NCI-H2227 (cell line): ENCODE measurements around the gene VDAC2.
A peak's percentile ranks its signal among the peaks of the same experiment; 100 is the strongest.
"Not testable (repeated sequence)": the region's sequence is repeated elsewhere in the genome, so short reads cannot be mapped to it uniquely, and the experiment has no call there.

Experiments
- DNase-seq: peaks from one replicate; lab custom pipeline; 2025; ENCODE audit not compliant: unreplicated experiment; lab: John Stamatoyannopoulos, UW

VDAC2 gene

DNA sequence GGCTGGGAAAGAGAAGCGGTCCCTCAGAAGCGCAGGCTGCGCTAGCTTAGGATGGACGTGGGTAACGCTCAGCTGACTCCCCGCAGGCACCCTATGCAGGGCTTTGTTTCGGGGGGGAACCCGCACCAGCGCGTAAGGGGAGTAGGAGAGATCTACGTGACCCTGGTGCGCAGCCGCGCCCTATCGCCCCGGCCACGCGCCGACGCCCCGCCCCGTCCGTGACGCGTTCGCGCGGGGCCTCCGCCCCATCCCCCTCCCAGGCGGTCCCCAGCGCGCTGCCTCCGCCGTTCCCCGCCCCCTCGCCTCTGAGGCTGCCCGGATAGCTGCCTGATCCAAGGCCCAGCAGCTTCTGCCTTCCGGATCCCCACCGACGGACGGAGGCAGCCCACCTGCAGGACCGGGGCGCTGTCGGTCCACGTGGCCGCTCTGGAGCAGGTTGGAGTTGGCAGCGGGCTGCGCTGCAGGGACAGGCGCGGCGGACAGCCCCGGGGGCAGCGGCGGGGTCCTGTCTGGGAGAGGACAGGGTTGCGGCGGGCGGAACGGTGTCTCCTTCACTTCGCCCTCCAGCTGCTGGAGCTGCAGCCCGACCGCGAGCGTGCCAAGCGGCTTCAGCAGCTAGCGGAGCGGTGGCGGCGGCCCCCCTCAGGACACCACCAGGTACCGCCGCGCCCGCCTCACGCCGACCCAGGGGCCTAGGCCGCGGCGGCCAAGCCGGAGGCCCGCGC is at the start of gene VDAC2:
TSS of gene VDAC2 (plus strand) at position 515 of the 725 bp plus-strand sequence. CDS start 363 bp downstream, outside the sequence.
- DNase-seq = peak; percentile 87

GRCh38 chr10:75165684-75166622 is 44.6 kb upstream of the VDAC2 start:
- DNase-seq = no peak

GRCh38 chr10:75166623-75166972 is 44.0 kb upstream of the VDAC2 start:
- DNase-seq = no peak

GRCh38 chr10:75168275-75168674 is 42.3 kb upstream of the VDAC2 start:
- no peak for DNase-seq

DNA sequence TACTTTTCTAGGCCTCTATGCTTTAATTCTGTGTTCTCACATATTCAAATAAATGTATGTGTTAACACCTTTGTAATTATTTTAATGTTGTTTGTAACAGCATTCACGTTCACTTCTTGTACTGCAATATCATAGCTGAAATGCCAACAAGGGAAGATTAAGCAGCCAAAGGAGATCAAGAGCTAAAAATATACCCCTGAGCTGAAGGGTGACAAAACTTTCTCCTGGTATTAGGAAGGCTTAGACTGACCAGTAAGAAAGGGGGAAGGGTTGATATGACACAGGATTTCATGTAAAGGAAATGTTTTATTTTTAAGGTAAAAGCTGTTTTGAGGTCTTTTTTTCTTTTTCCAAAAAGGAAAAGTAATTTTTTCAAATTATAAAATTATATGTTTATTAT is 40.4 kb upstream of the VDAC2 start:
- no peak for DNase-seq

DNA sequence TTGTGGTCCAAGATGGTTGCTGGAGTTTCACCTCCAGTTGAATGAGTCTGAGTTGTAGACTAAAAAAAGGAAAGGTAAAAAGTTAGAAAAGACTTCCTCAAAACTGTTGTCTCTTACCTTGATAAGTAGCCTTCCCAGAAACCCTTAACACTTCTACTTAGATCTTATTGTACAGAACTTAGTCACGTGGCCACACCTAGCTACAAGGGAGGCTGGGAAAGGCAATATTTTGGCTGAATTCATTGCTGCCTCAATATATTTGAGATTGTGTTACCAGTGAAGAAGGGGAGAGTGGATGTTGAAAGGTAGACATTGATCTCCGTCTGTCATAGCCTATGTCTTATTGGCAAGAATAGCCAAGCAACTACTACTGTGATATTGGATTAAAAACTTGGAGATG is 35.5 kb upstream of the VDAC2 start:
- DNase-seq = no peak

- DNase-seq = no peak
These were observed 34.5 kb upstream of the VDAC2 start for GRCh38 chr10:75176046-75176445.

- DNase-seq = no peak
These were observed 33.9 kb upstream of the VDAC2 start for GRCh38 chr10:75176736-75177135.

DNA sequence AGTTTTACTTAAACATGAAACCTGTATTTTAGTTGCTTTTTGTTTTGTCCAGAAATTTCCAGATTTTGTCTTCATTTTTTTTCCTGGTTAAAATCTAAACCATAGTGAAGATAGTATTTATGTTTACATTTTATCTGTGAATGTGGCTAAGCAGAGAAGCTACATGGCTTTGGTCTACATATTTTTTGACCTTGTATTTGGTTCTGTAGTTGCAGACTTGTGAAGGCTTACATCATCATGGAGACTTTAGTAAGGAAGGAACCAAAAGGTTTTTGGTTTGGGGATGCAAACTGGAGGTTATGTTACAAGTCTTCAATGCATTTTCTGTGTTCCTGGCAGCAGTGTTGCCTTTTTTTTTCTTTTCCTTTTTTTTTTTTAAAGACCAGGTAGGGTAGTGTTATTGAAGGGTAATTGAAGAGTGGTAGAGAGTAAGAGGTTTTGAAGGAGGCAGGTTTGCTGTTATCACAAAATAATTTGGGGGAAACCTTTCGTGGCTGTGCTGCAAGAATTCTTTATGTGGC is 30.9 kb upstream of the VDAC2 start:
- DNase-seq = no peak

DNA sequence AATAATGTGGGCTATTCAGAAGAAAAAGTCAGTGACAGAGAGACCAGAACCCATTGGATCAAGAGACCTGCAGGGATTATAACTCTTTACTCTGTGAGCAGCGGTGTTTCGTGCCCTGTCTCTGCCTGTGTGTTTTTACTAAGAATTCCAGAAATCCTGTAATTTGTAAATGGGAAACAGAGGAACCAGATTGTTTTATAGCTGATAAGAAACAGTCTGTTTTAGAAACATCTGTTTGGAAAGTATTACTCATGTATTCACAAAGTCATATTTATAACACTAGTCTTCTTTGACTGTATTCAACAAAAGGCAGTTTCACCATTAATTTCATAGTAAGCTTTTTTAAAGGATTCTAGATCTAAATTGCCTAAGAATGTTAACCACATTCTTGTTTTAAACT is 30.0 kb upstream of the VDAC2 start:
- no peak for DNase-seq

DNA sequence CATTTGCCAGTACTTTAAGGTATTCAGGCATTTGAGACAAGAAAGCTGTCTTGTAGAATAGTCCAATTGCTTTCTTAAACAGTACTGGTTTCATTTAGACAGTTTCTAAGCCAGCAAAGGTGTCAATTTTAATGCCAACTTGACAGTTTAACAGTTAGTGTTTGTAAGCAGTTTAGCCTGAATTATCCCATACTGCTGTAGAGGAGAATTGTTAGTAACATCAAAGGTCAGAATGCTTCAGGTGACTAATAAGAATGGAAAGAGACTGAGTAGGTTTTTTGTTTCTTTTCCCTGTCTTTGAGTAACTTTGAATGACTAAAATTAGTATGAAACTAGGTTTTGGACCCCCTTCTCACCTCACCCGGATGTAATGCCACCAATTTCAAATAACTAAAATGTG is 29.5 kb upstream of the VDAC2 start:
- DNase-seq = no peak

- DNase-seq = no peak
These were observed 24.3 kb upstream of the VDAC2 start for GRCh38 chr10:75186310-75186709.

DNA sequence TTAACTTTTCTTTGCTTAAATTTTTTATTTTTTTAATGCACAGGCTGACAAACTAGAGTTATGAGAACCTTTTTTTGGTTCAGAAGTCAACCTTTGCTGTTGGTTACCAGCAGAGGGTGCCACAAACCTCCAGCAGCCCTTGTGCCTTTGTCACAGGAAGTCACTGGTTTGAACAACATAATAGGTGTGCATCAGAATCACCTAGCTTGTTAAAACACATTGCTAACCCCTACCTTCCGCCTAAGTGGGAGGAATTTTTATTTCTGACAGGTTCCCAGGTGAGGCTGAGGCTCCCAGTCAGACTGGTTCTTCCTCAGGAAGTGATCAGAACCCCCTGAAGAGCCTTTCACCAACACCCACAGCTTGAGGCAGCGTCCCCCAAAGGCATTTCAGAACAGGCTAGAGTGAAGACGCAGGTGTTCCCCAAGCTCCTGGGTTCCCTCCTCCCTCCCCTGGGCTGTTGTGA is 22.6 kb upstream of the VDAC2 start:
- peak; percentile 31 for DNase-seq

- DNase-seq = not testable (repeated sequence)
These were observed 22.1 kb upstream of the VDAC2 start for GRCh38 chr10:75188522-75188921.

GRCh38 chr10:75189266-75190096 is 21.1 kb upstream of the VDAC2 start:
- no peak for DNase-seq

DNA sequence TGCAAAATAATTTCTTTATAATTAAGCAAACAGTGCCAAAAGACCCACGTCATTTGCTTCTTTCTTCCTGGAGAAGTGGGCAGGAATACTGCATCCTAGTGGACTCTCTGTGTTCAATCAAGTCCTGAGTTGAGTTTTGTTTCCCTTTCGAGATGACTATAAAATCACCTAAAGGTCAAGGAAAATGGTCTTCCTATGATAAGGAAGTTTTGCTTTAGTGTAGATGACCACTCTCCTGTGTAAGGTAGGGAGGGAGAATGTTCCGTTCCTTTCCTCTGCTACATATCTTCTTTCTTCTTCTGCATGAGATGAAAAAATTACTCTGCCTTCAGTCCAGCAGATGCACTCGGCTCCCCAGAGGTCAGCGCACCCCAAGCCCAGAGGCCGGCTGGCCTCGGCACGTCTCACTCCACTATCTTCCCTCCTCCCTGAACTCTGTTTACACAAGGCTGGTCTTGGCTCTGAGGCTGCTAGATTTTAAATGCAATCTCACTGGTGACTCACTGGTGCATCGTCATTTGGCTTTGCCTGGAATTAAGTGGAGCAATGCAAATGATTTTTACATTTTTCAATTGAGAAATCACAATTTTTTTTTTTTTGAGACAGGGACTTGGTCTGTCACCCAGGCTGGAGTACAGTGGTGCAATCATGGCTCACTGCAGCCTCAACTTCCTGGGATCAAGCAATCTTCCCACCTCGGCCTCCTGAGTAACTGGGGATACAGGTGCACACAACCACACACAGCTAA is 18.6 kb upstream of the VDAC2 start:
- no peak for DNase-seq

- not testable (repeated sequence) for DNase-seq
These were observed 16.0 kb upstream of the VDAC2 start for GRCh38 chr10:75194625-75195024.

DNA sequence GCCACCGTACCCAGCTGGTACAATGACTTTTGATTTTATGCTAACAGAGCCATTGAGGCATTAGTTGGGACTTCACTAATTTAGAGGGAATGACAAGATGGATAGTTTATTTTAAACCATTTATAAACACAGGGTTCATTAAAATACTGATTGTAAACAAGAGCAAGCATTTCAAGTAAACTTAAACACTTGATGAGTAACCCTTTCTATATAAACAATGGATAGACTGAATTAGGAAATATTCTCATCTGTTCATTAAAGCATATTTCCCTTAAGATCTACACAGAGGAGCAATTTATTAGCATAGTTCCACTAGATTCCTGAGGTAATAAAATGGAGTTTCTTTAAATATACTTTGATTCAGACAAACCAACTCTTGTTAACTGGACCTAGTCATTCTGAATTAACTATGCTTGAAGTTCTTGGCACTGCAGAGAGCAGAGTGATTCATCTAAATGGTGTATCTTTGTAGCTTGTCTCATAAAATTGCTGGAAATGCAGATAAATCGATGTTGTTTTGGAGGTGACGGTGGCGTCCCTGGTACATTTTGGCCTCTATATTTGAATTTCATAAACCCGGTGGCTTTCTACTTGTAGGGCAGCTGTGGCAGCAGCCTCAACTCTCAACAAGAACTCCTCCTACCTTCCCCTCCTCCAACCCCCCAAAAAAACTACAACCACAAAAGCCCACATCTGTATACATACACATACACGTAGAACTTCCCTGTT is 15.4 kb upstream of the VDAC2 start:
- no peak for DNase-seq

- no peak for DNase-seq
These were observed 13.5 kb upstream of the VDAC2 start for GRCh38 chr10:75197066-75197465.

- no peak for DNase-seq
These were observed 12.7 kb upstream of the VDAC2 start for GRCh38 chr10:75197906-75198305.
